AG04449 (cell line): Measurements from ENCODE around the gene LYST.
"Not testable (repeated sequence)": the region's sequence is repeated elsewhere in the genome, so short reads cannot be mapped to it uniquely, and the experiment has no call there.

ENCODE experiments used
- CTCF ChIA-PET: fragments of 350-600 bp; formaldehyde crosslinking; extraction: SDS; loops from one replicate; lab custom pipeline; 2021; ENCODE audit warnings: antibody characterized with exemption; lab: Yijun Ruan, JAX
- POLR2A ChIA-PET: fragments of 400-600, 350-600 bp; formaldehyde crosslinking; extraction: SDS; loops from one replicate; lab custom pipeline; 2020; ENCODE audit warnings: antibody characterized with exemption, inconsistent platforms; lab: Yijun Ruan, JAX
- DNase-seq: peaks from one replicate; pipeline ENCODE4 v3.0.0-alpha.2; 2010; ENCODE audit warnings: low read depth, low spot score
- H3K4me3 ChIP-seq: 2 replicates; pipeline ENCODE4 v1.5.1; 2011; ENCODE audit warnings: low read depth, mild to moderate bottlenecking, control low read depth, low read length
- CTCF ChIP-seq: IDR thresholded peaks from one replicate; pipeline ENCODE4 v1.5.1; 2011; ENCODE audit warnings: mild to moderate bottlenecking, moderate library complexity, low read length, control low read depth, inconsistent platforms; ENCODE audit not compliant: insufficient read depth; ENCODE audit errors: missing control alignments

LYST gene

GRCh38 chr1:235639226-235640205 lies 227.2 kb downstream of the LYST start:
- ChIA-PET CTCF (no interaction called here), POLR2A (no interaction called here)
- TF ChIP-seq CTCF = no peak
- H3K4me3 ChIP-seq = no peak overlapping the region
- DNase-seq = no peak

DNA sequence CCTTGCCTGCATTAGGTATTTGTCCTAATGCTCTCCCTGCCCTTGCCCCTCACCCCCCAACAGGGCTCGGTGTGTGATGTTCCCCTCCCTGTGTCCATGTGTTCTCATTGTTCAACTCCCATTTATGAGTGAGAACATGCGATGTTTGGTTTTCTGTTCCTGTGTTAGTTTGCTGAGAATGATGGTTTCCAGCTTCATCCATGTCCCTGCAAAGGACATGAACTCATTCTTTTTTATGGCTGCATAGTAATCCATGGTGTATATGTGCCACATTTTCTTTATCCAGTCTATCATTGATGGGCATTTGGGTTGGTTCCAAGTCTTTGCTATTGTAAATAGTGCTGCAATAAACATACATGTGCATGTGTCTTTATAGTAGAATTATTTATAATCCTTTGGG lies 228.1 kb downstream of the LYST start:
- H3K4me3 ChIP-seq, CTCF ChIA-PET, DNase-seq, POLR2A ChIA-PET: not testable (repeated sequence)

DNA sequence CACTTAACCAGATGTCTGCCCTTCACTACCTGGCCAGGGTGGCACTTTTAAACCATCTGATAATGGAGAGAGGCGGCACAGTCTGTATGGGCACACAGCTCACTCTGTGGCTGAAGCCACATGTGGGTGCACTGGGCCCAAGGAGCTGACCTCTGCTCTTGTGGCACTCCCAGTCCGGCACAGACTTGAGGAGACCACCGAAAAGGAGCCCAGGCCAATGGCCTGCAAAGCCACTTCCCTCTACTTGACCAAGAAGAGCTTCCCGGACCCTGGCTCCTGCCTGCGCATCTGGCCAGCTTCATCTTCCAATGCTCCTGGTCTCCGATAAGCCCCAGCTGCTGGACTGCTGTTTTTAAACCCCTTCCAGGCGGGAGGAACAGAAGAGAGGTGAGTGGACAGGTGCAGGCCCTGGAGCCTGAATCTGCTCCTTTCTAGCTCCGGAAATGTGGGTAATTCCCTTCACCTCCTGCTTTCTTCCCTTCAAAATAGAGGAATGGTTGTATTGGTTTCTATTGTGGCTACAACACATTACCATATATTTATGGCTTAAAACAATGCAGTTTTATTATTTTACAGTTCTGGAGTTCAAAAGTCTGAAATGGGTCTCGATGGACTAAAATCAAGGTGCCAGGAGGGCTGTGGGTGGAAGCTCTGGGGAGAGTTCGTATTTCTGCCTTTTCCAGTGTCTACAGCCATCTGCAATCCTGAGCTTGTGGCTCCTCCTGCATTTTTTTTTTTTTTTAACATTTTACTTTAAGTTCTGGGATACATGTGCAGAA lies 228.8 kb downstream of the LYST start:
- H3K4me3 ChIP-seq = no peak overlapping the region
- POLR2A ChIA-PET = no interaction called here
- no peak for TF ChIP-seq CTCF
- no peak for DNase-seq
- CTCF ChIA-PET = interaction anchor here (0.6 to 1.2 kb wide), 2 partner anchors 14 to 23 kb away, joined by 3 read pairs; no protein-coding TSS in a partner anchor

DNA sequence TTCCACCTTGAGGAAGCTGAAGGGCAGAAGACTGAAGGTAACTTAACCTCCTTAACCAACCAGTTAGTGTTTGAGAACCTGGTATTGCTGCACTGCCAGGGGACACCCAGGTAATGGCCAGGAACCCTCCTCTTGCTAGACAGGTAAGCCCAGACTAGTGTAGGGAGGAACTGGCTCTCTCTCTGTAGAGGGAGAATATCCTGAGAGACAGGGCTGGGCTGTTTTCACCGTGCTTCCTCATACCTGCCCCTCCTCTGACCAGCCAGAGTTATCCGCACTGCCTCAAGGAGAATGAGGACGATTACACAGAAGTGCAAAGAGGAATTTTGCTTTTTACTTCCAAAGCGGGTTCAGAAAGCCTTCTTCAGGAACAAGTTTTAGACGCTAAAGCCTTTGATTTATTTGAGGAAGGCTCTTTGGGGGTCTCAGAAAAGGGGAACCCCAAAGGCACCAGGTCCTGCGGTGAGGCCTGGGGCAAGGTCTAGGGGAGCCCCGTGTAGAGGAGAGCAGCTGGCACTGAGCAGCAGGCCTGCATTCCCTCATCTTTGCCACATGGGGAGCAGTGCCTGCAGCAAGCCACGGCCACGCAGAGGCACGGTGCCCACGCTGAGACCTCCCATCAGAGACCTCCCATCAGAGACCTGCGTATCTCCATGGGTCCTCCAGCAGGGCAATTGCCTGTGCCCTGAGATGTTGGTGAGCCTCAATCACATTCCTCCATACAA lies 230.6 kb downstream of the LYST start:
- DNase-seq = no peak
- H3K4me3 ChIP-seq = no peak overlapping the region
- CTCF ChIA-PET = interaction anchor here (1.8 kb wide), 1 partner anchor 11 kb away, joined by 6 read pairs; no protein-coding TSS in a partner anchor
- peak; percentile 26 for TF ChIP-seq CTCF
- POLR2A ChIA-PET = no interaction called here

- DNase-seq = no peak
- ChIA-PET POLR2A (no interaction called here), CTCF (interaction anchor here (1.0 to 1.4 kb wide), 4 partner anchors 11 to 128 kb away, joined by 3 to 5 read pairs (median 4); partner anchors contain the start of gene B3GALNT2)
- TF ChIP-seq CTCF = no peak
- peak overlapping the region; percentile 33 for H3K4me3 ChIP-seq
Observed at GRCh38 chr1:235632506-235633401, 234.0 kb downstream of the LYST start.
